AG10803 (cell line): Measurements from ENCODE around the gene EDNRA.

Experiments
- DNase-seq: peaks from one replicate; pipeline ENCODE4 v3.0.0; 2010; ENCODE audit warnings: low read depth
- H3K4me3 ChIP-seq: 2 replicates; pipeline ENCODE4 v1.5.1; 2011; ENCODE audit warnings: mild to moderate bottlenecking, low read length, control low read depth
- CTCF ChIP-seq: conservative IDR thresholded peaks from 2 replicates; pipeline ENCODE4 v1.5.1; 2011; ENCODE audit warnings: mild to moderate bottlenecking, low read length, control low read depth, inconsistent platforms

The EDNRA gene

GRCh38 chr4:147547314-147548056 lies 66.6 kb downstream of the EDNRA start:
- peak; percentile 59 for DNase-seq
- TF ChIP-seq CTCF = no peak
- no peak overlapping the region for H3K4me3 ChIP-seq

GRCh38 chr4:147548256-147548655 lies 67.4 kb downstream of the EDNRA start:
- peak; percentile 12 for DNase-seq

GRCh38 chr4:147550626-147551246 lies 69.8 kb downstream of the EDNRA start:
- peak; percentile 39 for DNase-seq

More at GRCh38 chr4:147548256-147548655, 67.4 kb downstream of the EDNRA start:
- H3K4me3 ChIP-seq = no peak overlapping the region
- no peak for TF ChIP-seq CTCF

GRCh38 chr4:147560625-147561024 lies 79.7 kb downstream of the EDNRA start:
- TF ChIP-seq CTCF = no peak
- DNase-seq = peak; percentile 34
- no peak overlapping the region for H3K4me3 ChIP-seq

More at GRCh38 chr4:147550626-147551246, 69.8 kb downstream of the EDNRA start:
- H3K4me3 ChIP-seq = peak overlapping the region; percentile 22
- no peak for TF ChIP-seq CTCF

- DNase-seq = no peak
- no peak overlapping the region for H3K4me3 ChIP-seq
- no peak for TF ChIP-seq CTCF
These were observed 85.9 kb downstream of the EDNRA start for GRCh38 chr4:147566762-147567161.

- no peak for TF ChIP-seq CTCF
- no peak for DNase-seq
- no peak overlapping the region for H3K4me3 ChIP-seq
These were observed 86.4 kb downstream of the EDNRA start for GRCh38 chr4:147567276-147567675.

- DNase-seq = peak; percentile 53
- TF ChIP-seq CTCF = peak; percentile 28; the same call in 1 of the 2 replicates
- no peak overlapping the region for H3K4me3 ChIP-seq
These were observed 89.7 kb downstream of the EDNRA start for GRCh38 chr4:147570616-147571015.
